ENCODE results near the gene KLHL36. TPM values are rescaled to one million over a fixed set of nuclear protein-coding genes. Genes with fewer than 3 reads are reported as not detected.
"Not testable (repeated sequence)": the region's sequence is repeated elsewhere in the genome, so short reads cannot be mapped to it uniquely, and the experiment has no call there.

Gene KLHL36
- total RNA-seq, 5 donors from 2014 or later (not counting 1 experiment from before 2014, with no cell fraction given): 96.1 to 135 (median 127) TPM

GRCh38 chr16:84617791-84618580 is 30.3 kb upstream of the KLHL36 start, which contains the start of gene COTL1:
COTL1 (minus strand) TSS chr16:84618078; CDS start chr16:84617914, 164 bp downstream.
- no peaks in the 10 kb centered on the region for H3K9me3 ChIP-seq

GRCh38 chr16:84618581-84619460 is 29.5 kb upstream of the KLHL36 start:
- Mint-ChIP-seq H3K4me1 (peaks cover 40 to 46% (median 43%) of the 10 kb centered on the region in 3 donors), H3K9me3 (no peaks in the 10 kb centered on the region), H3K36me3 (peaks cover 6% of the 10 kb centered on the region), H3K27ac (peak overlapping the region; percentile 17 to 69), H3K27me3 (no peaks in the 10 kb centered on the region), H3K4me3 (peak overlapping the region; percentile 1 to 94 (median 66))
- ATAC-seq (replicated peaks in 1 of 4): no peak
- Histone ChIP-seq H3K4me3 (ENCODE audit: control insufficient read depth in 1 of 2, extremely low read depth in 1 of 2, low read length in 1 of 2) (no peak overlapping the region), H3K27me3 (replicated peaks in 1 of 2; ENCODE audit: control insufficient read depth in 2 of 2, extremely low read depth in 1 of 2, insufficient read depth in 2 of 2, low read length in 1 of 2) (no peaks in the 10 kb centered on the region), H3K27ac (ENCODE audit: low read length) (no peak overlapping the region), H3K36me3 (ENCODE audit: control insufficient read depth in 2 of 2, extremely low read depth in 1 of 2, insufficient read depth in 1 of 2, low read length in 1 of 2) (peaks cover 6 to 11% of the 10 kb centered on the region in 2 donors), H3K4me1 (ENCODE audit: control insufficient read depth in 1 of 2, extremely low read depth in 1 of 2, insufficient read depth in 2 of 2, low read length in 2 of 2) (peaks cover 22 to 39% of the 10 kb centered on the region in 2 experiments), H3K9me3 (no peaks in the 10 kb centered on the region)
- WGBS (ENCODE audit: insufficient coverage): 83% methylated on average over 4 of the region's 12 CpGs
- no peak for DNase-seq
- POLR2A ChIA-PET: interaction anchor here in 1 of 2 donors (0.7 kb wide), 1 partner anchor 23 kb away, joined by 4 read pairs; no protein-coding TSS in a partner anchor
- CTCF ChIA-PET: interaction anchor here in 1 of 2 donors (0.6 to 0.8 kb wide), 3 partner anchors 12 to 110 kb away, joined by 3 to 5 read pairs (median 4); no protein-coding TSS in a partner anchor

More at GRCh38 chr16:84617791-84618580, 30.3 kb upstream of the KLHL36 start, which contains the start of gene COTL1:
- Histone ChIP-seq H3K4me3 (ENCODE audit: control insufficient read depth in 1 of 2, extremely low read depth in 1 of 2, low read length in 1 of 2) (peak within 1 kb of the TSS; percentile 89 to 91), H3K4me1 (ENCODE audit: control insufficient read depth in 1 of 2, extremely low read depth in 1 of 2, insufficient read depth in 2 of 2, low read length in 2 of 2) (peaks cover 28 to 47% of the 10 kb centered on the region in 2 experiments), H3K27ac (ENCODE audit: low read length) (no peak within 1 kb of the TSS), H3K27me3 (replicated peaks in 1 of 2; ENCODE audit: control insufficient read depth in 2 of 2, extremely low read depth in 1 of 2, insufficient read depth in 2 of 2, low read length in 1 of 2) (no peaks in the 10 kb centered on the region), H3K36me3 (ENCODE audit: control insufficient read depth in 2 of 2, extremely low read depth in 1 of 2, insufficient read depth in 1 of 2, low read length in 1 of 2) (peaks cover 6 to 19% of the 10 kb centered on the region in 2 donors)
- under 1% methylated on average over 60 of the region's 76 CpGs for WGBS (ENCODE audit: insufficient coverage)
- Mint-ChIP-seq H3K27me3 (no peaks in the 10 kb centered on the region), H3K36me3 (peaks cover 13% of the 10 kb centered on the region), H3K4me1 (peaks cover 48 to 54% (median 51%) of the 10 kb centered on the region in 3 donors), H3K27ac (peak within 1 kb of the TSS; percentile 81 to 86), H3K4me3 (peak within 1 kb of the TSS; percentile 94 to 98 (median 95)), H3K9me3 (no peaks in the 10 kb centered on the region)
- ATAC-seq (replicated peaks in 1 of 4): peak; percentile 87 to 90 (median 88)
- CTCF ChIA-PET: interaction anchor here in 1 of 2 donors (0.6 kb wide), 1 partner anchor 109 kb away, joined by 4 read pairs; no protein-coding TSS in a partner anchor
- DNase-seq: peak; percentile 84 to 96 (median 91)
- POLR2A ChIA-PET: interaction anchor here in 1 of 2 donors (0.6 to 0.7 kb wide), 2 partner anchors 17 to 137 kb away, joined by 3 read pairs; no protein-coding TSS in a partner anchor

- H3K36me3 ChIP-seq (ENCODE audit: control insufficient read depth in 2 of 2, extremely low read depth in 1 of 2, insufficient read depth in 1 of 2, low read length in 1 of 2); H3K36me3 Mint-ChIP-seq; H3K27me3 ChIP-seq (replicated peaks in 1 of 2; ENCODE audit: control insufficient read depth in 2 of 2, extremely low read depth in 1 of 2, insufficient read depth in 2 of 2, low read length in 1 of 2); POLR2A ChIA-PET; DNase-seq; H3K27ac Mint-ChIP-seq; H3K9me3 Mint-ChIP-seq; H3K9me3 ChIP-seq; H3K4me3 Mint-ChIP-seq; H3K4me3 ChIP-seq (ENCODE audit: control insufficient read depth in 1 of 2, extremely low read depth in 1 of 2, low read length in 1 of 2); ATAC-seq (replicated peaks in 1 of 4); H3K27me3 Mint-ChIP-seq; H3K27ac ChIP-seq (ENCODE audit: low read length): not testable (repeated sequence)
- H3K4me1 ChIP-seq (ENCODE audit: control insufficient read depth in 1 of 2, extremely low read depth in 1 of 2, insufficient read depth in 2 of 2, low read length in 2 of 2): peaks cover 1 to 18% of the 10 kb centered on the region in 2 experiments
- 88% methylated on average over 6 of the region's 10 CpGs for WGBS (ENCODE audit: insufficient coverage)
- peaks cover 19 to 25% (median 22%) of the 10 kb centered on the region in 3 donors for H3K4me1 Mint-ChIP-seq
- CTCF ChIA-PET: interaction anchor here (0.7 to 3.3 kb wide), 14 partner anchors 12 to 118 kb away, joined by 3 to 34 read pairs (median 5); no protein-coding TSS in a partner anchor
Observed at GRCh38 chr16:84620913-84621312, 27.4 kb upstream of the KLHL36 start.

- DNase-seq: no peak
- no peak overlapping the region for H3K4me3 Mint-ChIP-seq
- Histone ChIP-seq H3K9me3 (no peaks in the 10 kb centered on the region), H3K27me3 (replicated peaks in 1 of 2; ENCODE audit: control insufficient read depth in 2 of 2, extremely low read depth in 1 of 2, insufficient read depth in 2 of 2, low read length in 1 of 2) (peaks cover 0 to 5% of the 10 kb centered on the region in 2 experiments), H3K4me3 (ENCODE audit: control insufficient read depth in 1 of 2, extremely low read depth in 1 of 2, low read length in 1 of 2) (no peak overlapping the region), H3K36me3 (ENCODE audit: control insufficient read depth in 2 of 2, extremely low read depth in 1 of 2, insufficient read depth in 1 of 2, low read length in 1 of 2) (no peaks in the 10 kb centered on the region), H3K27ac (ENCODE audit: low read length) (no peak overlapping the region), H3K4me1 (ENCODE audit: control insufficient read depth in 1 of 2, extremely low read depth in 1 of 2, insufficient read depth in 2 of 2, low read length in 2 of 2) (peaks cover 9 to 14% of the 10 kb centered on the region in 2 experiments)
- ChIA-PET POLR2A (no interaction called here), CTCF (no interaction called here)
- H3K4me1 Mint-ChIP-seq: peaks cover 13 to 27% (median 14%) of the 10 kb centered on the region in 3 donors
- WGBS (ENCODE audit: insufficient coverage): 100% methylated on average over 3 of the region's 6 CpGs
- H3K36me3 Mint-ChIP-seq: no peaks in the 10 kb centered on the region
- no peaks in the 10 kb centered on the region for H3K27me3 Mint-ChIP-seq
- no peaks in the 10 kb centered on the region for H3K9me3 Mint-ChIP-seq
- ATAC-seq (replicated peaks in 1 of 4): no peak
- no peak overlapping the region for H3K27ac Mint-ChIP-seq
Observed at GRCh38 chr16:84625556-84625955, 22.8 kb upstream of the KLHL36 start.

- H3K27me3 ChIP-seq (replicated peaks in 1 of 2; ENCODE audit: control insufficient read depth in 2 of 2, extremely low read depth in 1 of 2, insufficient read depth in 2 of 2, low read length in 1 of 2): peaks cover 0 to 5% of the 10 kb centered on the region in 2 experiments
- DNase-seq: no peak
- Mint-ChIP-seq H3K27ac (no peak overlapping the region), H3K9me3 (no peaks in the 10 kb centered on the region), H3K4me3 (no peak overlapping the region), H3K27me3 (no peaks in the 10 kb centered on the region), H3K4me1 (peaks cover 29 to 39% (median 33%) of the 10 kb centered on the region in 3 donors), H3K36me3 (no peaks in the 10 kb centered on the region)
- no peak for ATAC-seq (replicated peaks in 1 of 4)
- ChIA-PET POLR2A (interaction anchor here in 1 of 2 donors (1.0 kb wide), 1 partner anchor 28 kb away, joined by 4 read pairs; no protein-coding TSS in a partner anchor), CTCF (no interaction called here)
- no peak overlapping the region for H3K27ac ChIP-seq (ENCODE audit: low read length)
- no peaks in the 10 kb centered on the region for H3K9me3 ChIP-seq
- H3K4me3 ChIP-seq (ENCODE audit: control insufficient read depth in 1 of 2, extremely low read depth in 1 of 2, low read length in 1 of 2): no peak overlapping the region
- H3K4me1 ChIP-seq (ENCODE audit: control insufficient read depth in 1 of 2, extremely low read depth in 1 of 2, insufficient read depth in 2 of 2, low read length in 2 of 2): peaks cover 25 to 28% of the 10 kb centered on the region in 2 experiments
- H3K36me3 ChIP-seq (ENCODE audit: control insufficient read depth in 2 of 2, extremely low read depth in 1 of 2, insufficient read depth in 1 of 2, low read length in 1 of 2): no peaks in the 10 kb centered on the region
- 79% methylated on average over 5 of the region's 7 CpGs for WGBS (ENCODE audit: insufficient coverage)
Observed at GRCh38 chr16:84628226-84628731, 20.0 kb upstream of the KLHL36 start.
